Measurements from ENCODE around the gene VAPB. TPM values are rescaled to one million over a fixed set of nuclear protein-coding genes. Genes with fewer than 3 reads are reported as not detected.

The VAPB gene
- total RNA-seq, 4 donors from 2014 or later: 9.4 to 13.0 (median 11.0) TPM

DNA sequence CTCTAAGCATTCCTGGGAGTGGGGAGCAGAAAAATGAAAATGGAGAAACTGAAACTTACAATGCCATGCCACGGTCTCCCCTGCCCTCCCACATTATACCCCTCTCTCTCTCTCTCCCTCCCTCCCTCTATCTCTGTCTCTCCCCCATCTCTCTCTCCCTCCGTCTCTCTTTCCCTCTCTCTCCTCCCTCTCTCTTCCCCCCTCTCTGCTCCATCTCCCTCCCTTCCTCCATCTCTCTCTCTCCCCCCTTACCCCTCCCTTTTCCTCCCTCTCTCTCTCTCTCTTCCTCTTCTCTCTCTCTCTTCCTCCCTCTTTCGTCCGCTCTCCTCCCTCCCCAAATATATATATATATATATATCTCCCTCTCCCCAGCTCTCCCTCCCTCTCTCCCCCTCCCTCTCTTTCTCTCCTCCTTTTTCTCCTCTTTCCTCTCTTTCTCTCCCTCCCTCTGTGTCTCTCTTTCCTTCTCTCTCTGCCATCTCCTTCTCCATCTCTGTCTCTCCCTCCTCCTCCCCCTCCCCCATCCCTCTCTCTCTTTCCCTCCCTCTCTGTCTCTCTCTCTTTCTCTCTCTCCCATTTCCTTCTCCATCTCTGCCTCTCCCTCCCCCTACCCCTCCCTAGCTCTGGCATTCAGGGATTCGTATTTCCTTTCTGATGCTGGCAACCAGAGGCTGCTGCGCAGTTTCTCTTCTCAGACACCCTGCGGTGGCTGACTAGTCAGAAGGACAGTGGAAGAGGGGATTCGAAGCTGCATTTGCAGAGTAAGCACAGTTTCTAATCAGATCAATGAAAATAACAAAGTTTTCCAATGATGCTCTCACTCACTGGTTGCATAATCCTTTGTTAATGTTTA, 13.9 kb upstream of the VAPB start:
- no peak overlapping the region for H3K4me3 ChIP-seq (ENCODE audit: low read depth, poor library complexity, severe bottlenecking)
- 42 to 48% methylated on average over 8 of the region's 8 CpGs for WGBS, 2 donors
- intact Hi-C loops (cut with DNase I; ENCODE audit: low total_unique reads): no loop called here
- no peak for TF ChIP-seq POLR2A (IDR thresholded peaks at IDR 0.05)
- TF ChIP-seq, protein P1, sequence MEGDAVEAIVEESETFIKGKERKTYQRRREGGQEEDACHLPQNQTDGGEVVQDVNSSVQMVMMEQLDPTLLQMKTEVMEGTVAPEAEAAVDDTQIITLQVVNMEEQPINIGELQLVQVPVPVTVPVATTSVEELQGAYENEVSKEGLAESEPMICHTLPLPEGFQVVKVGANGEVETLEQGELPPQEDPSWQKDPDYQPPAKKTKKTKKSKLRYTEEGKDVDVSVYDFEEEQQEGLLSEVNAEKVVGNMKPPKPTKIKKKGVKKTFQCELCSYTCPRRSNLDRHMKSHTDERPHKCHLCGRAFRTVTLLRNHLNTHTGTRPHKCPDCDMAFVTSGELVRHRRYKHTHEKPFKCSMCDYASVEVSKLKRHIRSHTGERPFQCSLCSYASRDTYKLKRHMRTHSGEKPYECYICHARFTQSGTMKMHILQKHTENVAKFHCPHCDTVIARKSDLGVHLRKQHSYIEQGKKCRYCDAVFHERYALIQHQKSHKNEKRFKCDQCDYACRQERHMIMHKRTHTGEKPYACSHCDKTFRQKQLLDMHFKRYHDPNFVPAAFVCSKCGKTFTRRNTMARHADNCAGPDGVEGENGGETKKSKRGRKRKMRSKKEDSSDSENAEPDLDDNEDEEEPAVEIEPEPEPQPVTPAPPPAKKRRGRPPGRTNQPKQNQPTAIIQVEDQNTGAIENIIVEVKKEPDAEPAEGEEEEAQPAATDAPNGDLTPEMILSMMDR (IDR thresholded peaks at IDR 0.05): no peak
- no peak for DNase-seq (ENCODE audit: low spot score in 2 of 2)

- TF ChIP-seq, protein P1 (IDR thresholded peaks at IDR 0.05): no peak
- no peak for TF ChIP-seq POLR2A (IDR thresholded peaks at IDR 0.05)
- intact Hi-C loops (cut with DNase I; ENCODE audit: low total_unique reads): no loop called here
- H3K4me3 ChIP-seq (ENCODE audit: low read depth, poor library complexity, severe bottlenecking): no peak overlapping the region
- 84% methylated on average over 10 of the region's 10 CpGs for WGBS, 2 donors
- DNase-seq (ENCODE audit: low spot score in 2 of 2): no peak
Observed at GRCh38 chr20:58375759-58376352, 13.2 kb upstream of the VAPB start.

- WGBS, 2 donors: 92 to 100% methylated on average over 1 of the region's 1 CpG
- no peak overlapping the region for H3K4me3 ChIP-seq (ENCODE audit: low read depth, poor library complexity, severe bottlenecking)
- intact Hi-C loops (cut with DNase I; ENCODE audit: low total_unique reads): no loop called here
- DNase-seq (ENCODE audit: low spot score in 2 of 2): no peak
- TF ChIP-seq, protein P1 (IDR thresholded peaks at IDR 0.05): no peak
- no peak for TF ChIP-seq POLR2A (IDR thresholded peaks at IDR 0.05)
Observed at GRCh38 chr20:58377017-58377416, 12.0 kb upstream of the VAPB start.

DNA sequence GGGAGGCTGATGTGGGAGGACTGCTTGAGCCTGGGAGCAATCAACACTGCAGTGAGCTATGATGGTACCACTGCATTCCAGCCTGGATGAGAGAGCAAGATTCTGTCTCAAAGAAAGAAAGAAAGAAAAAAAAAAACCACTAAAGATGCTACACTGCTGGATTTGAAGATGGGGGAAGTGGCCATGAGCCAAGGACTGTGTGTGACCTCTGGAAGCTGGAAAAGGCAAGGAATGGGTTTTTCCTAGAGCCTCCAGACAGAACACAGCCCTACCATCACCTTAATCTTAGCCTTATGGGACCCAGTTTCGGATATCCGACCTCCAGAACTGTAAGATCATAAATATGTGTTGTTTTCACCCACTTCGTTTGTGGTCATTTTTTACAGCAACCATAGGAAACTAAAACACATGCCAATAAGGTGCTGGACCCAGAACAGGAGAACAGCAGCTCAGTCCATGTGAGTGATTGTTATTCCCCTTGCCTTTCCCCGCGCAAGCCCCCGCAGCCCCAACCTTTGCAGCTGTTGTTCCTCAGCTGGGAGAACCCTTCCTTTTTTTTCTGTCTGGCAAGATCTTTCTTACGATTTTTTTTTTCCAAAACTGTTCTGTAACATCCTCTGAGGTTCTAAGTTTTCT, 11.1 kb upstream of the VAPB start:
- TF ChIP-seq POLR2A (IDR thresholded peaks at IDR 0.05): no peak
- TF ChIP-seq, protein P1 (IDR thresholded peaks at IDR 0.05): no peak
- H3K4me3 ChIP-seq (ENCODE audit: low read depth, poor library complexity, severe bottlenecking): no peak overlapping the region
- intact Hi-C loops (cut with DNase I; ENCODE audit: low total_unique reads): no loop called here
- WGBS, 2 donors: 72 to 73% methylated on average over 7 of the region's 7 CpGs
- DNase-seq (ENCODE audit: low spot score in 2 of 2): no peak

GRCh38 chr20:58378704-58379103, 10.3 kb upstream of the VAPB start:
- TF ChIP-seq, protein P1 (IDR thresholded peaks at IDR 0.05): no peak
- no peak for TF ChIP-seq POLR2A (IDR thresholded peaks at IDR 0.05)
- no peak overlapping the region for H3K4me3 ChIP-seq (ENCODE audit: low read depth, poor library complexity, severe bottlenecking)
- WGBS, 2 donors: 72 to 73% methylated on average over 3 of the region's 3 CpGs
- DNase-seq (ENCODE audit: low spot score in 2 of 2): no peak
- intact Hi-C loops (cut with DNase I; ENCODE audit: low total_unique reads): no loop called here

Measured in lower leg skin (tissue), 4 donors.